HPDE6-E6E7 (cell line): Measurements from ENCODE around the gene KRTAP5-5.
"Not testable (repeated sequence)": the region's sequence is repeated elsewhere in the genome, so short reads cannot be mapped to it uniquely, and the experiment has no call there.

Experiments
- DNase-seq: peaks from one replicate; pipeline ENCODE4 v3.0.0; 2011; ENCODE audit warnings: missing footprints; ENCODE audit errors: extremely low spot score

KRTAP5-5 gene

GRCh38 chr11:1629326-1630185 lies at the start of gene KRTAP5-5:
Gene KRTAP5-5, plus strand, starts transcription at chr11:1629775. Its CDS starts 66 bp downstream, at chr11:1629841.
- DNase-seq: no peak

GRCh38 chr11:1581976-1582375 lies 47.6 kb upstream of the KRTAP5-5 start:
- no peak for DNase-seq

- DNase-seq: not testable (repeated sequence)
Observed at GRCh38 chr11:1582909-1583308, 46.7 kb upstream of the KRTAP5-5 start.

GRCh38 chr11:1584661-1585370 lies 44.8 kb upstream of the KRTAP5-5 start, which contains the start of gene KRTAP5-1:
Gene KRTAP5-1, minus strand, starts transcription at chr11:1585283. Its CDS starts 34 bp downstream, at chr11:1585249.
- DNase-seq: not testable (repeated sequence)

- no peak for DNase-seq
Observed at GRCh38 chr11:1586699-1587098, 42.9 kb upstream of the KRTAP5-5 start.

- DNase-seq: not testable (repeated sequence)
Observed at GRCh38 chr11:1589191-1589963, 40.2 kb upstream of the KRTAP5-5 start.

- DNase-seq: no peak
Observed at GRCh38 chr11:1589996-1590395, 39.6 kb upstream of the KRTAP5-5 start.

GRCh38 chr11:1592628-1593027 lies 36.9 kb upstream of the KRTAP5-5 start:
- DNase-seq: no peak

GRCh38 chr11:1595994-1596575 lies 33.5 kb upstream of the KRTAP5-5 start:
- not testable (repeated sequence) for DNase-seq

GRCh38 chr11:1596576-1597121 lies 32.9 kb upstream of the KRTAP5-5 start:
- DNase-seq: not testable (repeated sequence)

GRCh38 chr11:1597331-1597993 lies 32.1 kb upstream of the KRTAP5-5 start:
- DNase-seq: no peak

- no peak for DNase-seq
Observed at GRCh38 chr11:1597994-1598380, 31.6 kb upstream of the KRTAP5-5 start, which contains the start of gene KRTAP5-2. Gene KRTAP5-2, minus strand, starts transcription at chr11:1598294. Its CDS starts 44 bp downstream, at chr11:1598250.

- not testable (repeated sequence) for DNase-seq
Observed at GRCh38 chr11:1598406-1598805, 31.2 kb upstream of the KRTAP5-5 start.

GRCh38 chr11:1598816-1599215 lies 30.8 kb upstream of the KRTAP5-5 start:
- DNase-seq: no peak

GRCh38 chr11:1600626-1601025 lies 28.9 kb upstream of the KRTAP5-5 start:
- no peak for DNase-seq

GRCh38 chr11:1601663-1602062 lies 27.9 kb upstream of the KRTAP5-5 start:
- not testable (repeated sequence) for DNase-seq

- no peak for DNase-seq
Observed at GRCh38 chr11:1603629-1604028, 25.9 kb upstream of the KRTAP5-5 start.

- DNase-seq: no peak
Observed at GRCh38 chr11:1604181-1604580, 25.4 kb upstream of the KRTAP5-5 start.

GRCh38 chr11:1604711-1605110 lies 24.9 kb upstream of the KRTAP5-5 start:
- no peak for DNase-seq

GRCh38 chr11:1605923-1606322 lies 23.7 kb upstream of the KRTAP5-5 start:
- DNase-seq: not testable (repeated sequence)
